ENCODE measurements around the gene SLC6A13.

SLC6A13 gene

GRCh38 chr12:234891-235415 lies 27.7 kb downstream of the SLC6A13 start:
- DNase-seq (ENCODE audit: extremely low read depth in 1 of 2, low read depth in 1 of 2), result no peak

- DNase-seq (ENCODE audit: extremely low read depth in 1 of 2, low read depth in 1 of 2), result no peak
These were observed 28.6 kb downstream of the SLC6A13 start for GRCh38 chr12:234019-234418.

- DNase-seq (ENCODE audit: extremely low read depth in 1 of 2, low read depth in 1 of 2), result no peak
These were observed 29.0 kb downstream of the SLC6A13 start for GRCh38 chr12:233615-233968.

- no peak for DNase-seq (ENCODE audit: extremely low read depth in 1 of 2, low read depth in 1 of 2)
These were observed 29.7 kb downstream of the SLC6A13 start for GRCh38 chr12:232731-233614.

- DNase-seq (ENCODE audit: extremely low read depth in 1 of 2, low read depth in 1 of 2), result no peak
These were observed 31.5 kb downstream of the SLC6A13 start for GRCh38 chr12:230925-231671.

GRCh38 chr12:229441-230191 lies 33.0 kb downstream of the SLC6A13 start:
- DNase-seq (ENCODE audit: extremely low read depth in 1 of 2, low read depth in 1 of 2), result no peak

- DNase-seq (ENCODE audit: extremely low read depth in 1 of 2, low read depth in 1 of 2), result no peak
These were observed 33.8 kb downstream of the SLC6A13 start for GRCh38 chr12:228846-229200.

- DNase-seq (ENCODE audit: extremely low read depth in 1 of 2, low read depth in 1 of 2), result no peak
These were observed 34.5 kb downstream of the SLC6A13 start for GRCh38 chr12:227923-228845.

- DNase-seq (ENCODE audit: extremely low read depth in 1 of 2, low read depth in 1 of 2), result no peak
These were observed 35.2 kb downstream of the SLC6A13 start for GRCh38 chr12:227286-227915.

- DNase-seq (ENCODE audit: extremely low read depth in 1 of 2, low read depth in 1 of 2), result no peak
These were observed 36.2 kb downstream of the SLC6A13 start for GRCh38 chr12:226401-226800.

GRCh38 chr12:225012-225411 lies 37.6 kb downstream of the SLC6A13 start:
- DNase-seq (ENCODE audit: extremely low read depth in 1 of 2, low read depth in 1 of 2), result no peak

GRCh38 chr12:224330-224729 lies 38.3 kb downstream of the SLC6A13 start:
- no peak for DNase-seq (ENCODE audit: extremely low read depth in 1 of 2, low read depth in 1 of 2)

GRCh38 chr12:223841-224240 lies 38.8 kb downstream of the SLC6A13 start:
- DNase-seq (ENCODE audit: extremely low read depth in 1 of 2, low read depth in 1 of 2), result no peak

- no peak for DNase-seq (ENCODE audit: extremely low read depth in 1 of 2, low read depth in 1 of 2)
These were observed 40.9 kb downstream of the SLC6A13 start for GRCh38 chr12:221736-222135.

GRCh38 chr12:220946-221550 lies 41.6 kb downstream of the SLC6A13 start:
- DNase-seq (ENCODE audit: extremely low read depth in 1 of 2, low read depth in 1 of 2), result no peak

GRCh38 chr12:220491-220890 lies 42.1 kb downstream of the SLC6A13 start:
- DNase-seq (ENCODE audit: extremely low read depth in 1 of 2, low read depth in 1 of 2), result no peak

- DNase-seq (ENCODE audit: extremely low read depth in 1 of 2, low read depth in 1 of 2), result peak; percentile 43 to 67
These were observed 42.7 kb downstream of the SLC6A13 start for GRCh38 chr12:219891-220352.

- no peak for DNase-seq (ENCODE audit: extremely low read depth in 1 of 2, low read depth in 1 of 2)
These were observed 43.7 kb downstream of the SLC6A13 start for GRCh38 chr12:218728-219590.

All from stimulated activated CD8-positive, alpha-beta memory T cell treated with anti-CD3 and anti-CD28 coated beads, Interleukin-7, amount 100 ng/mL, for 48 hours (primary cell).